ENCODE results near the gene CTBP1.

- no peak for TF ChIP-seq EP300 (IDR thresholded peaks at IDR 0.05)
- no peak for TF ChIP-seq CTCF (IDR thresholded peaks at IDR 0.05)
- no peak for TF ChIP-seq POLR2A (IDR thresholded peaks at IDR 0.05)
Measured at GRCh38 chr4:1179976-1180375, 69.0 kb downstream of the CTBP1 start.
